Measurements from ENCODE around the gene FAM114A2.
A peak's percentile ranks its signal among the peaks of the same experiment; 100 is the strongest.

FAM114A2 gene

DNA sequence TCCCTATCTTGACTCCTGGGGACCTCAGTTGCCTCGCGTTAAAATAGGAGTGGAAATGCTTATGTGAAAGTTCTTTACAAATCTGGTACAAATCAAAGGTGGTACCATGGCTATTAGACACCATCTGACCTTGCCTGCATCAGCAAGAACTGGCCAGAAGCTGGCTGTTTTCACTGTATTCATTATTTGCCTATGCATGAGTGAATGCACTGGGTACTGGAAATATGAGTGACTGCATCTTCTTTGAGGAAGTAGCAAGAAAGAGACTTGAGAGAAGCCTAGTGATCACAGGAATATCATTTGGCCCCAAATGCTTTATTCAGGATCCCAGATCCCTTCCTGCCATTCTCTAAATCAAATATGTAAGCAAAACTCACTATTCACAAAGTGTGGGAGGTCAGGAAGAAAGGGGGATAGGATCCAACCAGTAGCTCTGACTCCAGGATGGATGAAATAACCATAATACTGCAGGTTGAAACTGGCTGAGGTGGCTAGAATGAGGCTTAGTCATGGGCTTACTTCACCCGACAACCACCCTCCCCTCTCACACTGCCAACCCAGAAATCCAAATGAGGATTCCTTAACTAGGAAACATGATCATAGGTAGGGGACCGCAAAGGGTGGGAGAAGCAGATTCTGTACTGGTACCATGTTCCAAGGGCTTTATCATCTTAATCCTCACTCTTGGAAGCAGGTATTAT is 56.7 kb downstream of the FAM114A2 start:
- no peak for DNase-seq

DNA sequence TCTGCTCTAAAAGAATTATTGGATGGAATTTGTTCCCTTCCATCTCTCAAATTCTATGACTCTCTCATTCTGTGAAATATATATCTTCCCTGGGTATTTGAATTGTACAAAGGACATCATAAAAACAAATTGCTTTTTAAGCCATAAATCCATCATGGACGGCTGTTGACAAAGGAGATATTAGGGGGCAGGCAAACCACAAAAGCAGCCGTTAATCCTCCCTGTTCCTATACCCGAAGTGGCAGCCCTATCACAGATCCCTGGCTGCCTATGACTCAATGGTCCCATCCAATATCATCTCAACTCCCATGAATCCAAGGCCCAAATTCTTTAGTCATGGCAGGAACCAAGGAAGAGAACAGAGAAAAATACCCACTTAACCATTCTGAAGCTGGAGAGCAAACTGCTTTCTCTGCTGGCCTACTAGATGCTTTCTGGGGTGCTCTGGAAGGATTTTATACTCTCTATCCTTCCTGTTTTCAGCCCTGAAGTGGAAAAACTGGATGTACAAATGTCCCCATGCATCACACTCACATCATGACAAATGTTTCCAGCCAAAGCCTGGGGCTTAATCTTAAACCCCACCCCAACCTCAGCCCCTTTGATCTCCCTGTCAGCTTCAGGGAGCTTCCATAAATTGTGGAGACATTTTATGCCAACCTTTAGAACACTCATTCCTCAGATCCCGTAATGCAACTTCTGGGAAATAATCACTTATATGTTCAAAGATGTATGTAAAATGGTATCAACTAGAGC is 59.5 kb downstream of the FAM114A2 start:
- DNase-seq, result no peak

DNA sequence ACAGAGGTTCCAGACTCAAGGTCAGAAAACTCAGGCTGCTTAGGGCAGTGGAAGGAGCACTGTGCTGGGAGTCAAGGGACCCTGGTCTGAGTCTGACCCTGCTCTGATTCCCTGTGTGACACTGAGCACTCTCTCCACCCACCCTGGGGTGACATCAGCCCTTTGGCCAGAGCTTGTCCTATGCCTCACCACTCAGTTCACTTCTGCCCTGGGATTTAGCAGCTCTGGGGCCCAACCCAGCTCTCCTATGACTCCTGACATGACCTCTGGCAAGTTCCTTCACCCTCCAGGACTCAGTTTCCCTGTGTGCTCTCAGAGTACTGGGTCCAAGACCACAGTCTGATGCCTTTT is 63.9 kb downstream of the FAM114A2 start:
- DNase-seq, result no peak

DNA sequence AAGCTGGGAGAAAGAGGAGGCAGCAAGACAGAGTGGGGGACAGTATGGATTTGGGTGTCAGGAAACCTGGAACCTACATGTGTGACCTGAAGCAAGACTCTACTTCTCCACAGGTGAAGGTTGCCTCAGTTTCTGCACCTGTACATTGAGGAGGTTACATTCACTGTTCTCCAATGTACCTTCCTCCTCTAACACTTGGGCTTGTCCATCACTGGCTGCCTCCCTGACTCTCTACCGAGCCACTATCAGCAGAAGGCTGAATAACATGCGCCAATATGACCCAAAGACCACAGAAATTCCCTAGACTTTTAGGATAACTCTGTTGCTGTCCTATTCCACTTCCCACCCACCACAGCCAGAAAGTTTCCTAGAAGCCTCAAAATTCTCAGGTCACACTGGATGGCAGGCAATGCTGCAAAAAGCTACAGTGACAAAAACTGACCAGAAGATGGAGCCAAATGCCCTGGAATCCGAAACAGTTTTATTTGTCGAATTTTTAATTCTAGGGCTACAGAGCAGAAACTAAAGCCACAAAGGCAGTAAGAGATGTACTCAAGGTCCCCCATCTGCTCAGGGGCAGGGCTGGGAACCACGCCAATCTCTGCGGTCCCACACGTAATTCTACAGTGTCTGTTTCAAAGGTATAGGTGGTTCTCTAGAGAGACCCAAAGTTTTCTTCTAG is 64.4 kb downstream of the FAM114A2 start:
- peak; percentile 46 for DNase-seq

DNA sequence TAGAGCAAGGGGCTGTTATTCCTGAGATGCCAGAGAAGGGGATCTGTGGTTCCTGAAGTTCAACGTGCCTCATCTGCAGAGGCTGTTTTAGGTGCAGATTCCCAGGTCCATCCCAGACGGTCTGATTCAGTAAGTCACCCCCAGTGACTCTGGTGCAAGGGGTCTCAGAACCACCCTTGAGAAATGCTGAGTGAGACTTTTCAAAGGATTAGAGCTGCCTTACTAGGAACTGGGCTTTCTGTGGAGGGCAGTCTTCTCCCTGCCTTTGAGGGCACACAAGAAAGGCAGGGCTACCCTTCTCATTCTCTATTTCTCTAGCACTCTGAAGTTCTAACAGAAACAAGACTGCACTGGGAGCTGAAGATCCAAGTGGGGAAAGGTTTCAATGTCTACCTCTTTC is 66.5 kb downstream of the FAM114A2 start:
- DNase-seq, result no peak

DNA sequence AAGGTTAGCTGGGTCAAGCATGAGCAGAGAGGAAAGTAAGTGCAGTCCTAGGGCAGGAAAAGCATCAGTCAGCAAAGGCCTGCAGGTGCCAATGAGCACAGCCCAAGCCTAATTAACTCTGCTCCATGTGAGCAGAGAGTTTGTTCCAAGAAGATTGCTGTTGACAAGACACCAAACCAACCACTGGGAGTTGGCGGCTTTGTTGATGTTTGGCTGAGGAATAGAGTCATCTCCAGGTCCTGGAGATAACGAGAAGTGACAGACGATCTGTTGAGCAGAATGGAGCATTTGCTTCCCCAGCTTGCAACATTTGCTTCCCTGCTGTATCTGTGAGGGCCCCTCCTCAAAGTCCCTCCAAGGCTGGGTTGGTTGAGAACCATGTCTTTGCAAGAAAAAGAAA is 68.2 kb downstream of the FAM114A2 start:
- DNase-seq, result no peak

DNA sequence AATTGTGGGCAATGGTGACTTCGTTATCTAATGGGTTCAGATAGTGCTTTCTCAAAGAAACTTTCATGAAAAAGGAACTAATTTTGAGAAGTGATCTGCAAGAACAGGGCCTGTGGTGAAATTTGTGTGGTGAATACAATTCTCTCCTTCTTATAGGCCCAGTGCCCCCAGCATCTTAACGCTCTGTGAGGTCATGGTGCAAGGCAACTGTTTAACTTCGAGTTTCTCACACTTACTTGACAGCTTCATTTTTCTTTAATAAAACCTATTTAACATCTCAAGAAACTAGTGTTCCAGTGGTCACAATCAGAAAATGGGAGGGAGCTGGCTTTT is 69.2 kb downstream of the FAM114A2 start:
- no peak for DNase-seq

DNA sequence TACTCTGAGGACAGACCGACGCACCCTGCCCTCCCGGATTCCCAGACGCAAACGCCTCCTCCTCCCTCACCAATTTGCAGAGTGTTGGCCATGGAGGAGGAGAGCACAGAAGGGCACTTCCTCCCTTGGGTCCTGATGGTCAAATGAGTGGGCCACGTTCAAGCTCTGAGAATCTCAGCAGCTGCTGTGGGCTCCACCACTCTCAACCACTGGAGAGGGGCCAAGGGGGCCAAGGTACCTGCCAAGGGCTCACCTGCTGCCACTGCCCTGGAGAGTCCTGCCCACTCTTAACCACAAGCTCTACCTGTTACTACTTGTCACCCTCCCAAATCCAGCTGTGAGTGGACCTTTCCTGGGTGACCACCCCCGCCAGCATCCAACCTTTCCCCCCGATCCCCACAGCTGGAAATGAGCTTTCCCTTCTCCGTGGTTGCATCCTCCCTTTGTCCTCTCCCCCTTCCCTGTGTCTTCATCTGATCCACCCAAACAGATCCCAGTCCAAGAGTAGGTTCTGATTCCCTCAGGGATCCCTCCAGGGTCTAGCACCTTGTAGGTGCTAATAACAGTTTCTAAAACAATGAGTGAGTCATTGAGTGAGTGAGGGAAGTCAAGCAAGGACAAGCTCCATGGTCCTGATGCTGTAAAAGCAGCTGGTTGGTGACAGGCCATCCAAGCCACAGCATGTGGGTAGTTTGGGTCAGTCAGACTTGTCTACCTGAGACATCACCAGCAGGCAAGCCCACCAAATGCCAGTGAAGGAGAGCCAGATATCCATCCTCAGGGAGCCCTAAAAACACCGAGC is 69.7 kb downstream of the FAM114A2 start:
- DNase-seq, result no peak

DNA sequence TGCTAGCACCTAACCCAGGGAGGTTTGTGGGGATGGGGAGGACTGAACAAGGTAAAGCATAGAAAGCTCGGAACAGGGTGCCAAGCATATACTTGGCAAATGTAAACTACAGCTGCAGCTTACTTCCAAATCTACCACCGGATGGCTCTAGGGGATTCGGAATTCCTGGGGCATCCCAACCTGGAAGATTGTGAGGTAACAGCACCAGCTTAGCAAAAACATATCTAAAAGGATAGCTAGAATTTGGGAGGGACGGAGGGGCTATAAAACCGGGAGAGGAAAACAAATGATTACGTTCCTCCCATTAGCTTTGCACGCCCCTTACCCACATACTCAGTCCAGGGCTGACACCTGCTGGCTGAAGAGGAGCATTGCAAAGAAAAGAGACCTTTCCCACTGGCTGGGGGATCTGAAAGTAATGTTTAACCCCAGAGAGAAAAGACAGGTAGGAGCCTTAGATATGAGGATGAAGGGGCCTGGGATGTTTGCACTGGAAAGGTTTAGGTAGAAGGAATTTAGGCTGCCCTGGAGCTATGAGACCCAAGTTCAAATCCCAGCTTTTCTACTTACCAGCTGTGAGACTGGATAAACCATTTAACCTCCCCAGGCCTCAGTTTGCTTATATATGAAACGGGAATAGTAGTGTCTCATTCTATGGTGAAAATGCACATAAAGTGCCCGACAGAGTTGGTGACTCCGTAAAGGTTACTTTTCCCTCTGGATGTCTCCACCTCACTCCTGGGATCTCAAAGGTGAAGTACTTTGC is 73.6 kb downstream of the FAM114A2 start:
- DNase-seq, result peak; percentile 53

DNA sequence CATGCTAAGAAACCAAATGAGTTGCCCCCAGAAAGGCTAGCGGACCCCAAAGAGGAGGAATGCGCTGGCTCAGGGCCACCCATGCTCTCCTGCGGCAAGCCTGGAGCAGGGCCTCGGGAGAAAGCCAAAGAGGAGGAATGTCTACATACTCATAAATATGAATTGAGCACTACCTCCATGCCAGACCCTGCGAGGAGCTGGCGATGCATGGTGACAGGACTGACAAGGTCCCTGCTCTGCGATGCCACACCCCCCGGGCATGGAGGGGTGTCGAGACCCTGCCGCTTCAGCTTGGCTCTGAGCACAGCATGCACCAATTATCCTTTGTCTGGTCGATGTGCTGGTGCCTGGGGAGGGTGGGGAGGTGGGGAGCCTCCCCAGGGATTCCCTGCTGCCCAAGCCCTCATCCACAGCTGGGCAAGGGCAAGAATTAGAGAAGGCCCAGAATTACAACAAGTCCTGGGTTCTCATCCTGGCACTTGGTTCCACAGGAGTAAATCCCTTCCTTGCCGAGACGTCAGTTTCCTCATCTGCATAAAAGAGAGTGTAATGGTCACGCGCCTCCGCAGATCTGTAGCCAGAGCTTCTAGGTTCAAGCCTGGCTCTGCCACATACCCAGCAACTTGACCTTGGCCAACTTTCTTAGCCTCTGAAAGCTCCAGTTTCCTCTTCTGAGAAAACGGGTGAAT is 74.4 kb downstream of the FAM114A2 start:
- DNase-seq, result no peak

DNA sequence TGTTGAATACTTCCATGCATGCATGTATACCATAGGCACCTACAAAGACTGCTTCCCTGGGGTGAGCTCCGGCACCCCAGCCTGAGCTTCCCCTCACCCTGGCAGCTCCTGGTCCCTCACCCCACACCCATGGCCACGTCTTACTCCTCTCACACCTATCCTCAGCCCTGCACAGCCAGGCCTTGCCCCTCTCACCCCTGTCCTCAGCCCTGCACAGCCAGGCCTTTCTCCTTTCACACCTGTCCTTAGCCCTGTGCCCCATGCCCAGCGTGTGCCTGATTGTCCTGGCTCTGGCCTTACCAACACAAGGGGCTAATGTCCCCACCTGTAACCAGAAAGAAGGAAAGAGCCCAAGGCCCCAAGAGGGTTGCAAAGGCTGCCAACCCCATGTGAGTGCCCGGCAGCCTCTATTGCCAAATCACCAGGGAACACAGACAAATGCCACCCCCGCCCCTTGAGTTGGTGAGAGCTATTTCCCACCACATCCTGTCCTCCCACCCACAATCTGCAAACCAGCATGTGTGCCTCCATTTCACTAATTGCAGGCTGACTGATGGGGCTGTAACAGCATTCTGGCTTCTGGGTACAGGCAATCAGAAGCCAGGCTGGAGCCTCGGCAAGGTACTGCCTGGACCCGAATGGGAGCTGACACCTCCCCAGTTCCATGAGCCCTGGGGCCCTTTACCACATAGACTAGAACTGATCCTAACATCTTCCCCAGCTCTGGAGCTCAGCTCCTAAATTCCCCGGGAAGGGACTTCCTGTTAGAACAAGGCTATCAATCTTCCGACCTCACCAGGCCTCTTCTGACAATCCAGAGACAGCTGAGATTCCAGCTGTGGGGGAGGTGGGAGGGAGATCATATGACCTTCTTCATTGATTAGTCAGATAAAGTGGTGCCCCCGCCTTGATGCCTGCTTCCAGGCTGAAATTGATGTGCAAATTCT is 78.2 kb downstream of the FAM114A2 start:
- DNase-seq, result peak; percentile 29

DNA sequence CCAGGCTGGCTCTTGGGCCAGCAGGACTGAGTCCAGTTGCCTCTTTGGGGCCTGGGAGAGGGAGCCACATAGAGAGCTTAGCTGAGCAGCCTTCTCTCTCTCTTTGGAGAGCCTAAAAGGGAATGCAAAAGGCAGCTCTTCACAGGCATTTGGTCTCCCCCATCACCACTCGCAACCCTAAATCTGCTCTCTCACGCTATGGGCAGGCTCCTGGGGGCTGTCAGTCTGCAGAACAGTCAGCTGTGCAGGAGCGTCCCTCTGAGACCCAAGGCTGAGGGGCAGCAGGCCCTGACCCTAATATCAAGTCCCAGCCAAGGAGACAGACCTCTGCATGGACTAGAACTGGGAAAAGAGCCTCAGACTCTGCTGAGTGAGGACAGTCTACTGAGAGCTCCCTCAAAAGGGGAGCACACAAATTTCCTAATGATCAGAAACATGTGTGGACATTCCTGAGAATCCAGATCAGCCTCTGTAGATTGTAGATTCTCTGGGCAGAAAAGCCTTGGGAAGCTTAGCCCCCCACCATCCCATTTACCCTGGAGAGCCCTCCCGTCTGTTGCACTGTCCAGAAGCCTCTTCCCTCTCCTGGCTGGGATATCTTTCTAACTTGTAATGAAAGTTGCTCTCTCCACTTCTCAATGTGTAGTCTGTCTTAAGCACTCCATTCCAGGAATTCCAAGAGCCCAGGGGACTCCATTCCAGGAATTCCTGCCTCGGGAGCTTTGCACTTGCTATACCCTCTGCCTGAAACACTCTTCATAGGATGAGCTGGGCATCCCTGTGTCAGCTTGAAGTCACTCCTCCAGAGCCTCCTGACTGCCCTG is 79.4 kb downstream of the FAM114A2 start:
- DNase-seq, result no peak

DNA sequence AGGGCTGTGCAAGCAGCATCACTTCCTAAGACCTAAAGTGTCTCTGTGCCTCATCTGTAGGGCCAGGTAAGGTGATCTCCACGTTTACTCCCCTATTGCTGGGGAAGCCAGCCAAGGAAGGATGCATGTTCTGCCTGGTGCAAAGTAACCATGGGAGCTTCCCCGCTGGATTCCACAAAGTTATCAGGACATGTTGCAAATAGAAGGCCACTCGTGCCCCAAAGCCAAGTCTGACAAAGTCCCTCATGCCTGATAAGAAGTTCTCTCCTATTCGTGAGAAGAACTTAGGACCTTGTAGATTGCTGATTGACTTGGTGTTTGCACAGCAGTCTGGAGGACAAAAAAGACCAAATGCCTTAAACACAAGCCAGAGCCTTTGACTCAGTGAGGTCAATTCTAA is 81.5 kb downstream of the FAM114A2 start:
- no peak for DNase-seq

DNA sequence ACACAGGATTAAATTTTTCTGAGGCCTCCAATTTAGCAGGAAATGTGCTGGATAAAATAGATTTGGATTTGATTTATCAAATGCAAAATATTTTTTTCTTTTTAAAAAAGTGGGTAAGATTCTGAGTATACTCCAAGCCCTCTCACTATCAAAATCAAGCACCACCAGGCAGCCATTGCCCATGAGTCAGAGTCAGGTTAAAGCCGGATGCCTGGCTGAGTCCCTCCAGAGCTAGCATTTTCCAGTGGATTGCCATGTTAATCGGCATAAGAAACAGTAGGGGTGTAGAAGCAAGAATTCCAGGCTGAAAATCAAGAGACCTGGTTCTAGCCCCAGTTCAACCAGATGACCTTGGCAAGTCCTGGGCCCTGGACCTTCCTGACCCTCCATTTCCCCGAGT is 85.3 kb downstream of the FAM114A2 start:
- no peak for DNase-seq

DNA sequence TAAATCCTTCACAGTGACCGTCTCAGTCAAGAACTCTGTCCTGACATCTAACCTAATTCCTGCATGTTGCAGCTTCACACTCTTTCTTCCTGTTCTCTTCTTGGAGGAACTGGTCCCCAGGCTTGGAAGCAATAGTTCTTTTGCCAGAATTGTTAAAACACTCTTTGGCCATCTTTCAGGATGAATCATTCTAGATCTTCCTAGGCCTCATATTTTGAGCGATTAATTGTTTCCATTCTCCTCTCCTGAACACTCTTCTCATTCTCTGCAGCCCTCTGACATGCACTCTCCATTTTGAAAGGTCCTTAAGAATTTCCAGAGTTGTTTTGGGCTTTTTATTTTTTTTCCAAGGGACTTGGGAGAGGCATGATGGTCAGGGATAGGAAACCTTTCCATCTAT is 85.8 kb downstream of the FAM114A2 start:
- DNase-seq, result no peak

DNA sequence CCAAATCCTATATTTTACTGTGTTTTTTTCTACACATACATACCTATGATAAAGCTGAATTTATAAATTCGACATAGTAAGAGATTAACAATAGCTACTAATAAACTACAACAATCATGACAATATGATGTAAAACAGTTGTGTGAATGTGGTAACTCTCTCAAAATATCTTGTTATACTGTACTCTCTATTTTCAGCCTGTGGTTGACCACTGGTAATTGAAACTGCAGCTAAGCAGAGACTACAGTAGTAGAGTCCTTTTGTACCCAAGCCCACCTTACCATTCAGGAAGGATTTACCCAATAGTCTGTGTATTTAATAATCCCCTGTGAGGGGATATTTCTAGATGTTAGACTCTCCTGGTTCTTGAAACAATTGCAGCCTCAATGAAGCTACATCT is 86.7 kb downstream of the FAM114A2 start:
- no peak for DNase-seq

DNA sequence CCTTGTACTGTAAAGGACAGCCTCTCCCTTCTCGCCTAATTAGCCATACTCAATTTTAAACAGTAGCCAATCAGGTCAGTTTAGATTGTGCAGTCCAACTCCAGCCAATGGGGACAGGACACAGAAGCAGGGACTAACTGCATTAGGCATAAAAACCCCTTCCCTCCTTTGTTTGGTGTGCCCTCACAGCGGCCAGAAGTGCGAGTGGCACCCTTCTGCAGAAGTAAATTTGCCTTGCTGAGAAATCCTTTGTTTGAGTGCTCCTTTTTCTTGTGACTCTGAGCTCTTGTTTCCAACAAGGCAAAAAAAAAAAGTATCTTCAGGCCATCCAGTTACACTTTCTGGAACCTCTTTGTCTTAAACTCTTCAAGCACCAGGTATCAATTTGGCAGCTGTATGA is 97.4 kb downstream of the FAM114A2 start:
- DNase-seq, result no peak

All from CD4-positive, alpha-beta T cell treated with Interleukin-21 for 1 hour (primary cell).